Calu3 (cell line): ENCODE results near the gene MAPK8IP3. TPM values are rescaled to one million over a fixed set of nuclear protein-coding genes. Genes with fewer than 3 reads are reported as not detected.

Experiments used
- BruUV-seq: library from RNA; stranded (reverse); fragments of 400-500 nt; replicated peaks from 2 replicates; lab custom pipeline; 2021; lab: Mats Ljungman, UMichigan
- CTCF ChIA-PET: fragments of 300-600 bp; sonication (Branson Sonifier 250); formaldehyde crosslinking; loops from one replicate; lab custom pipeline; 2022; ENCODE audit warnings: antibody characterized with exemption; lab: Charles Lee
- DNase-seq: peaks from one replicate; pipeline ENCODE4 v3.0.0; 2022
- H3K27ac Mint-ChIP-seq: one replicate; pipeline ENCODE4 v1.8.0; 2022; ENCODE audit warnings: mixed read lengths; ENCODE audit not compliant: unreplicated experiment
- H3K27me3 Mint-ChIP-seq: one replicate; pipeline ENCODE4 v1.8.0; 2022; ENCODE audit warnings: mixed read lengths; ENCODE audit not compliant: unreplicated experiment
- H3K36me3 Mint-ChIP-seq: one replicate; pipeline ENCODE4 v1.8.0; 2022; ENCODE audit warnings: mild to moderate bottlenecking, moderate library complexity, mixed read lengths; ENCODE audit not compliant: insufficient read depth, unreplicated experiment
- H3K4me1 Mint-ChIP-seq: one replicate; pipeline ENCODE4 v1.8.0; 2022; ENCODE audit warnings: mild to moderate bottlenecking, low read depth, mixed read lengths; ENCODE audit not compliant: unreplicated experiment
- H3K4me3 Mint-ChIP-seq: one replicate; pipeline ENCODE4 v1.8.0; 2022; ENCODE audit warnings: mild to moderate bottlenecking, low read depth, moderate library complexity, mixed read lengths; ENCODE audit not compliant: unreplicated experiment
- H3K9me3 Mint-ChIP-seq: one replicate; pipeline ENCODE4 v1.8.0; 2022; ENCODE audit warnings: low read depth, mixed read lengths; ENCODE audit not compliant: unreplicated experiment
- intact Hi-C: fragments of 100-400 bp; cut with micrococcal nuclease; formaldehyde crosslinking; loops from one replicate; pipeline ENCODE4 v1.10.0; 2022; ENCODE audit not compliant: unreplicated experiment
- total RNA-seq: library from RNA; stranded (reverse); gene quantifications from 2 replicates; pipeline ENCODE4 v1.2.3, GENCODE V29; 2022
- TF ChIP-seq, protein P1 (sequence below): fragments of 200-600 bp; IDR thresholded peaks from one replicate; pipeline ENCODE4 v1.8.0; 2022; ENCODE audit warnings: antibody characterized with exemption; ENCODE audit not compliant: unreplicated experiment

The MAPK8IP3 gene
- total RNA-seq, 1 experiment from 2014 or later: 110 TPM

DNA sequence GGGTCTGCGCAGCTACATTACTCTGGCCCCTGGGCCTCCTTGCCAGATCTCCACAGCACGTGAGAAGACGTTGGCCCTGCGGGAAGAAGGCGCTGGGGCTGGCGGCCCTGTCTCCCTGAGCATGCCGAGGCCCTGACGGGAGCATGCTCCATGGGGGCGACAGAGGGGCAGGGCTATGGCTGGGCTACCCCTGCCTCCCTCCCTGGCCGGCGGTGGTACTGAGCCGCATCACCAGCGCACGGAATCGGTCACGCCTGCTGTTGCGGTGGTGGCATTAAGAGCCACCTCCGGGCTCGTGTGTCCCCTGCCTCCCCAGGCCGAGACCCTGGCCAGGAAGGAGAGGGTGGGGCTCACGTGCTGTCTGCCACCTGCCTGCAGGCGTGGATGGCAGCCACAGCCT lies 28.1 kb downstream of the MAPK8IP3 start:
- no peak overlapping the region for H3K4me3 Mint-ChIP-seq
- intact Hi-C loops: no loop called here
- CTCF ChIA-PET: no interaction called here
- no peaks in the 10 kb centered on the region for H3K4me1 Mint-ChIP-seq
- DNase-seq: no peak
- no peak overlapping the region for H3K27ac Mint-ChIP-seq
- no peaks in the 10 kb centered on the region for H3K9me3 Mint-ChIP-seq
- TF ChIP-seq, protein P1, sequence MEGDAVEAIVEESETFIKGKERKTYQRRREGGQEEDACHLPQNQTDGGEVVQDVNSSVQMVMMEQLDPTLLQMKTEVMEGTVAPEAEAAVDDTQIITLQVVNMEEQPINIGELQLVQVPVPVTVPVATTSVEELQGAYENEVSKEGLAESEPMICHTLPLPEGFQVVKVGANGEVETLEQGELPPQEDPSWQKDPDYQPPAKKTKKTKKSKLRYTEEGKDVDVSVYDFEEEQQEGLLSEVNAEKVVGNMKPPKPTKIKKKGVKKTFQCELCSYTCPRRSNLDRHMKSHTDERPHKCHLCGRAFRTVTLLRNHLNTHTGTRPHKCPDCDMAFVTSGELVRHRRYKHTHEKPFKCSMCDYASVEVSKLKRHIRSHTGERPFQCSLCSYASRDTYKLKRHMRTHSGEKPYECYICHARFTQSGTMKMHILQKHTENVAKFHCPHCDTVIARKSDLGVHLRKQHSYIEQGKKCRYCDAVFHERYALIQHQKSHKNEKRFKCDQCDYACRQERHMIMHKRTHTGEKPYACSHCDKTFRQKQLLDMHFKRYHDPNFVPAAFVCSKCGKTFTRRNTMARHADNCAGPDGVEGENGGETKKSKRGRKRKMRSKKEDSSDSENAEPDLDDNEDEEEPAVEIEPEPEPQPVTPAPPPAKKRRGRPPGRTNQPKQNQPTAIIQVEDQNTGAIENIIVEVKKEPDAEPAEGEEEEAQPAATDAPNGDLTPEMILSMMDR: no peak
- H3K27me3 Mint-ChIP-seq: no peaks in the 10 kb centered on the region
- no TSS peak for BruUV-seq
- H3K36me3 Mint-ChIP-seq: peaks cover 18% of the 10 kb centered on the region

DNA sequence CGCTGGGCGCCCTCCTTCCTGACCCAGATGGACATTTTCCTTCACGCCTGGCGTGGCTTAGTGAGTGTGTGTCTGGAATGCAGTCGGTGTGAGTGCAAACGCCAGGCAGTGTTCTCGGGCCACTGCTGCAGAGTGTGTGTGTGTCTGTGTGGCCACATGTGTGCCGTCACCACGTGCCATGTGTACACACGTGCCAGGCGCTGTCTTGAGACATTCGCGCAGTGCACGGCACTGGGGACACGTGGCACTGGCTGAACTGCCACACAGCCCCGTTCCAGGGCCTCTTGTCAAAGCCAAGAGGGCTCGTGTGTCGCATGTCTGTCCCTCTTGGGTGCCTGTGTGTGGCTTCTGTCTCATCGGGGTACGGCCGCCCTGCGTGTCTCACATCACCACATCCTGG lies 28.8 kb downstream of the MAPK8IP3 start:
- no peak for DNase-seq
- intact Hi-C loops: no loop called here
- Mint-ChIP-seq H3K27ac (no peak overlapping the region), H3K4me3 (no peak overlapping the region), H3K27me3 (no peaks in the 10 kb centered on the region), H3K36me3 (peaks cover 12% of the 10 kb centered on the region), H3K4me1 (no peaks in the 10 kb centered on the region), H3K9me3 (no peaks in the 10 kb centered on the region)
- no TSS peak for BruUV-seq
- CTCF ChIA-PET: no interaction called here
- TF ChIP-seq, protein P1: no peak

DNA sequence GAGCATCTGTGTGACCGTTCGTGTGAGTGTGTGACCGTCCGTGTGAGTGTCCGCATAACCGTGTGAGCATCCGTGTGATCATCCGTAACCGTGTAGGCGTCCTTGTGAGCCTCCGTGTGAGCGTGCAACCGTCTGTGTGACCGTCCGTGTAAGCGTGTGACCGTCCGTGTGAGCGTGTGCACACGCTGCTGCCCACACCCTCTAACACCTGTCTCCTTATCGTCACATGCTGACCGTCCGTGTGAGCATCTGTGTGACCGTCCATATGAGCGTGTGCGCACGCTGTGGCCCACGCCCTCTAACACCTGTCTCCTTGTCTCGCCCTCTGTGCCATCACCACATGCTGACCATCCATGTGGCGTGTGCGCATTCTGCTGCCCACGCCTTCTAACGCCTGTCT lies 34.2 kb downstream of the MAPK8IP3 start:
- TF ChIP-seq, protein P1: no peak
- CTCF ChIA-PET: no interaction called here

DNA sequence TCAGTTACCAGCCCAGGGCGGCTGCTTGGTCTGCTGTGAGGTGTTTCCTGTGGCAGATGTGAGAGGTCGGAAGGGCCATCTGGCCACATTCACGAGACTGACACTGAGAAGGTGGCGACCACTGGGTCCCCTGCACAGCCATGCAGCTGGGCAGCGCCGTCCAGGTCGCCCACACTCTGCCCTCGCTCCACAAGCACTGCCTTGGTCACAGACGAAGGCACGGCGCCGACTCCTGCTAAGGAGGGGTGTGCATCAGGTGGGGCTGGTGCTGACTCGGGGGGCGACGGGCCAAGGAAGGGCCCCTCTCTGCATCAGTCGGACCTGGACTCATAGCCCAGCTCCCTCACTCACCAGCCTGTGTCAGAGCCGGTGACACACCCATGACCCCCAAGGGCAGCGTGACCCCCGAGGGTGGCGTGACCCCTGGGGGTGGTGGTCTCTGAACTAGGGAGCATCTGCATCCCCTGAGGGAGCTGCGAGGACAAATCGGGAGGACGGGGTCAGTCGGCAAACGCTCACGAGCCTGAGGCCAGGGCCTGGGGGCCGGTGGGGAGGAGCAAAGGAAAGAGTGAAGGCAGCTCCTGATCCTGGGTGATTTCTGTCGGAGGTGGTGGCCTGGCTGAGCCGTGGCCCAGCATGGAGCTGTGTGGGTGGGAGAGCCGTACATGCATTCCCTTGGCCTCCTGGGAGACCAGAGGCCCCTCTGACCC lies 34.9 kb downstream of the MAPK8IP3 start:
- no peak overlapping the region for H3K27ac Mint-ChIP-seq
- no TSS peak for BruUV-seq
- CTCF ChIA-PET: no interaction called here
- DNase-seq: no peak
- intact Hi-C loops: no loop called here
- no peaks in the 10 kb centered on the region for H3K27me3 Mint-ChIP-seq
- H3K4me1 Mint-ChIP-seq: no peaks in the 10 kb centered on the region
- H3K4me3 Mint-ChIP-seq: no peak overlapping the region
- H3K9me3 Mint-ChIP-seq: no peaks in the 10 kb centered on the region
- TF ChIP-seq, protein P1: no peak
- peaks cover 33% of the 10 kb centered on the region for H3K36me3 Mint-ChIP-seq

More for the DNA sequence above, 34.2 kb downstream of the MAPK8IP3 start:
- BruUV-seq: no TSS peak
- H3K4me3 Mint-ChIP-seq: no peak overlapping the region
- H3K4me1 Mint-ChIP-seq: no peaks in the 10 kb centered on the region
- H3K27ac Mint-ChIP-seq: no peak overlapping the region
- no peak for DNase-seq
- peaks cover 33% of the 10 kb centered on the region for H3K36me3 Mint-ChIP-seq
- intact Hi-C loops: no loop called here
- no peaks in the 10 kb centered on the region for H3K9me3 Mint-ChIP-seq
- H3K27me3 Mint-ChIP-seq: no peaks in the 10 kb centered on the region
